OCI-LY7 (cell line): ENCODE measurements around the gene PCP2. TPM values are rescaled to one million over a fixed set of nuclear protein-coding genes. Genes with fewer than 3 reads are reported as not detected.

Experiments used
- BruUV-seq: library from RNA; stranded (reverse); fragments of 400-500 nt; replicated peaks from 2 replicates; lab custom pipeline; 2021; lab: Mats Ljungman, UMichigan
- CTCF ChIA-PET: fragments of 300-600 bp; sonication (Branson Sonifier 250); formaldehyde crosslinking; loops from one replicate; lab custom pipeline; 2022; ENCODE audit warnings: antibody characterized with exemption; ENCODE audit not compliant: unreplicated experiment; lab: Charles Lee
- POLR2A ChIA-PET: fragments of 300-600 bp; sonication (Branson Sonifier 250); formaldehyde crosslinking; loops from one replicate; lab custom pipeline; 2022; ENCODE audit warnings: antibody characterized with exemption; lab: Charles Lee
- DNase-seq: peaks from one replicate; pipeline ENCODE4 v3.0.0-alpha.2; 2015; ENCODE audit warnings: low spot score
- H2AFZ ChIP-seq: fragments of 200-600 bp; sonication (generic), shearing (Covaris generic); 2 replicates; pipeline ENCODE4 v1.6.1; 2014; ENCODE audit warnings: mild to moderate bottlenecking, antibody characterized with exemption, low read length, moderate library complexity
- H3K27ac ChIP-seq: fragments of 200-600 bp; sonication (generic); 2 replicates; pipeline ENCODE4 v1.5.1; 2014; ENCODE audit warnings: mixed run types, low read depth, mild to moderate bottlenecking, moderate library complexity, low read length, inconsistent platforms; ENCODE audit not compliant: poor library complexity, severe bottlenecking
- H3K36me3 ChIP-seq: fragments of 200-600 bp; sonication (generic); 2 replicates; pipeline ENCODE4 v1.6.1; 2014; ENCODE audit warnings: mild to moderate bottlenecking, antibody characterized with exemption, low read length, moderate library complexity, mixed read lengths; ENCODE audit not compliant: insufficient read depth
- H3K4me1 ChIP-seq: fragments of 200-600 bp; sonication (generic); 2 replicates; pipeline ENCODE4 v1.5.1; 2014; ENCODE audit warnings: mild to moderate bottlenecking, low read length; ENCODE audit not compliant: insufficient read depth, poor library complexity, severe bottlenecking
- H3K4me2 ChIP-seq: fragments of 200-600 bp; sonication (generic); 2 replicates; pipeline ENCODE4 v1.6.1; 2014; ENCODE audit warnings: mild to moderate bottlenecking, low read length
- H3K4me3 ChIP-seq: fragments of 200-600 bp; sonication (generic); 2 replicates; pipeline ENCODE4 v1.5.1; 2014; ENCODE audit warnings: mild to moderate bottlenecking, low read depth, low read length; ENCODE audit not compliant: poor library complexity, severe bottlenecking
- H3K79me2 ChIP-seq: fragments of 200-600 bp; sonication (generic); 2 replicates; pipeline ENCODE4 v1.6.1; 2016; ENCODE audit warnings: low read depth, mild to moderate bottlenecking, low read length, moderate library complexity, mixed read lengths; ENCODE audit not compliant: insufficient read depth
- H3K9me2 ChIP-seq: fragments of 200-600 bp; sonication (generic); 2 replicates; pipeline ENCODE4 v1.6.1; 2016; ENCODE audit warnings: mild to moderate bottlenecking, low read length, mixed read lengths; ENCODE audit not compliant: insufficient read depth
- H3K9me3 ChIP-seq: fragments of 200-600 bp; sonication (generic); 2 replicates; pipeline ENCODE4 v1.6.1; 2014; ENCODE audit warnings: mild to moderate bottlenecking, mixed run types, low read length, mixed read lengths
- H4K20me1 ChIP-seq: fragments of 200-600 bp; sonication (generic); 2 replicates; pipeline ENCODE4 v1.6.1; 2014; ENCODE audit warnings: mild to moderate bottlenecking, antibody characterized with exemption, low read length, moderate library complexity, mixed read lengths; ENCODE audit not compliant: insufficient read depth
- EZH2phosphoT487 ChIP-seq: fragments of 200-600 bp; sonication (generic); IDR thresholded peaks from 2 replicates; pipeline ENCODE4 v1.6.1; 2018; ENCODE audit warnings: low read depth, borderline replicate concordance, mild to moderate bottlenecking, mixed run types, antibody characterized with exemption, low read length, moderate library complexity, mixed read lengths
- intact Hi-C: fragments of 100-400 bp; cut with micrococcal nuclease; formaldehyde crosslinking; loops from one replicate; pipeline ENCODE4 v1.10.0; 2022; ENCODE audit not compliant: unreplicated experiment
- total RNA-seq, 2 experiments: library from RNA; depleted of rRNA in 1 of 2; stranded (reverse); fragments of >200 nt in 1 of 2; shearing (Covaris generic) in 1 of 2; gene quantifications; 2 replicates each; pipeline ENCODE4 v1.2.3, GENCODE V29; 2014 to 2022
- TF ChIP-seq, protein P1 (sequence below): fragments of 200-600 bp; sonication (generic); conservative IDR thresholded peaks from 2 replicates; pipeline ENCODE4 v1.5.1; 2014; ENCODE audit warnings: mild to moderate bottlenecking, antibody characterized with exemption, low read length, moderate library complexity, mixed read lengths

PCP2 gene
- total RNA-seq, 2 experiments from 2014 or later = 0.82 to 2.0 TPM

DNA sequence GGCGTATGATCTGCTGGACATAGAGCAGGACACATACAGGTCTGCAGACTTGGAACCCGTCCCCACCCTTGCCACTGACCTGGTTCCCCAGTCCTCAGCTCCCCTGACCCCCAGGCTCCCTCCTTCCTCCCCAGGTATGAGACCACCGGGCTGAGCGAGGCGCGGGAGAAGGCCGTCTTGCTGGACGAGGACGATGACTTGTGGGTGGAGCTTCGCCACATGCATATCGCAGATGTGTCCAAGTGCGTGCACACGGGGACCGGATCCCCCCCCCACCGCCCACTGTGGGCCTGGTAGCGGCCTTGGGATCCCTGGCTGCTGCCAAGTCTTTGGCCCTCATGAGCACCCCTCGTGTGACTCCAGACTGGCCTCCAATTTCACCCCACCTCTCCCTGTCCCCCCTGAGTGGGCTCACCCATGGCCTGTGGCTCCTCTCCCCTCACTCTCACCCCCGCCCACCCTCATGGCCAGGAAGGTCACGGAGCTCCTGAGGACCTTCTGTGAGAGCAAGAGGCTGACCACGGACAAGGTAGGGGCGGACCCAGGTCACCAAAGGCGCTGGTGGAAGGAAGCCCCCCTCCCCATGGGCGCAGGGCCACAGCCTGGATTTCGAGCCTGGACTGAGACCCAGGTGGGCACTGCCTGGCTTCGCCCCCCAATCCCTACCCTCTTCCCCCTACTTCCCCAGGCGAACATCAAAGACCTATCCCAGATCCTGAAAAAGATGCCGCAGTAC is 8.9 kb upstream of the PCP2 start:
- Histone ChIP-seq H3K4me3 (no peak overlapping the region), H3K9me2 (no peaks in the 10 kb centered on the region), H3K4me1 (peaks cover 8% of the 10 kb centered on the region), H3K79me2 (no peaks in the 10 kb centered on the region; the same call in 1 of the 2 replicates), H2AFZ (no peak overlapping the region), H3K4me2 (no peak overlapping the region), H3K27ac (no peak overlapping the region), H3K36me3 (no peaks in the 10 kb centered on the region), H4K20me1 (no peaks in the 10 kb centered on the region), H3K9me3 (no peaks in the 10 kb centered on the region)
- POLR2A ChIA-PET = no interaction called here
- intact Hi-C loops = no loop called here
- CTCF ChIA-PET = interaction anchor here (0.5 kb wide), 1 partner anchor 37 kb away, joined by 3 read pairs; no protein-coding TSS in a partner anchor
- no TSS peak for BruUV-seq
- DNase-seq = no peak
- TF ChIP-seq EZH2phosphoT487 = no peak
- TF ChIP-seq, protein P1, sequence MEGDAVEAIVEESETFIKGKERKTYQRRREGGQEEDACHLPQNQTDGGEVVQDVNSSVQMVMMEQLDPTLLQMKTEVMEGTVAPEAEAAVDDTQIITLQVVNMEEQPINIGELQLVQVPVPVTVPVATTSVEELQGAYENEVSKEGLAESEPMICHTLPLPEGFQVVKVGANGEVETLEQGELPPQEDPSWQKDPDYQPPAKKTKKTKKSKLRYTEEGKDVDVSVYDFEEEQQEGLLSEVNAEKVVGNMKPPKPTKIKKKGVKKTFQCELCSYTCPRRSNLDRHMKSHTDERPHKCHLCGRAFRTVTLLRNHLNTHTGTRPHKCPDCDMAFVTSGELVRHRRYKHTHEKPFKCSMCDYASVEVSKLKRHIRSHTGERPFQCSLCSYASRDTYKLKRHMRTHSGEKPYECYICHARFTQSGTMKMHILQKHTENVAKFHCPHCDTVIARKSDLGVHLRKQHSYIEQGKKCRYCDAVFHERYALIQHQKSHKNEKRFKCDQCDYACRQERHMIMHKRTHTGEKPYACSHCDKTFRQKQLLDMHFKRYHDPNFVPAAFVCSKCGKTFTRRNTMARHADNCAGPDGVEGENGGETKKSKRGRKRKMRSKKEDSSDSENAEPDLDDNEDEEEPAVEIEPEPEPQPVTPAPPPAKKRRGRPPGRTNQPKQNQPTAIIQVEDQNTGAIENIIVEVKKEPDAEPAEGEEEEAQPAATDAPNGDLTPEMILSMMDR = no peak

DNA sequence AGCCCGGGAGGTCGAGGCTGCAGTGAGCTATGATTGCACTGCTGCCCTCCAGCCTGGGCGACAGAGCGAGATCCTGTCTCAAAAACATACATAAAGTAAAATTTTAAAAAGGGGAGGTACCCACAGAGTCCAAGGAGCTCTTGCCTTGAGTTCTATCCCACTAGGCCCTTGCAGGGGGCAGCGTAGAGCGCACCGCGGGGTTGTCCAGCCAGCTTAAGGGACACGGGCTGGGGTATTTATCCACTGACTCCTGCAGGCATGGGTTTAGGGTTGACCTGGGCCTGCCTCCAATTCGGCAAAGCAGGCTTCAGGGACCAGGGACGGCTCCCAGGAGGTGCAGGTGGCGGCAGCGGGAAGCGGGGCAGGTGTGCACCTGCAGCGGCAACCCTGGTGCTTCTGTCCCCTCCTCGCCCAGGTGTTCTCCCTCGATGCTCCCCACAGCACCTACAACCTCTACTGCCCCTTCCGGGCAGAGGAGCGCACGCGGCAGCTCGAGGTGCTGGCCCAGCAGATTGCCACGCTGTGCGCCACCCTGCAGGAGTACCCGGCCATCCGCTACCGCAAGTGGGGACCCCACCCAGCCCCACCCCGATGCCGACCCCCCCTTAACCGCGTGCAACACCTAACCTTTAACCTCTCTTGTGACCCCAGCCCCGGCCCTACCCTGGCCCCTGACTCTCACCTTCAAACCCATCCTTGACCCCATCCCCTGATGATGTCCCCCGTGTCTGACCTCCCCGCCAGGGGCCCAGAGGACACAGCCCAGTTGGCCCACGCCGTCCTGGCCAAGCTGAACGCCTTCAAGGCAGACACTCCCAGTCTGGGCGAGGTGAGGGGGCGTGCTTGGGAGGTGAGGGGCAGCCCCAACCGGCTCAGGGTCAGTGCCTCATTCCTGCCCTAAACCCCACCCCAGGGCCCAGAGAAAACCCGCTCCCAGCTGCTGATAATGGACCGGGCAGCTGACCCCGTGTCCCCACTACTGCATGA is 8.1 kb upstream of the PCP2 start:
- DNase-seq = no peak
- TF ChIP-seq, protein P1 = peak; percentile 39; the same call in 1 of the 2 replicates
- no peak for TF ChIP-seq EZH2phosphoT487
- Histone ChIP-seq H4K20me1 (no peaks in the 10 kb centered on the region), H3K4me3 (no peak overlapping the region), H3K79me2 (no peaks in the 10 kb centered on the region; the same call in 1 of the 2 replicates), H3K4me2 (no peak overlapping the region), H3K36me3 (no peaks in the 10 kb centered on the region), H3K4me1 (peaks cover 10% of the 10 kb centered on the region), H3K9me3 (no peaks in the 10 kb centered on the region), H3K9me2 (no peaks in the 10 kb centered on the region), H2AFZ (no peak overlapping the region), H3K27ac (no peak overlapping the region)
- BruUV-seq = no TSS peak
- intact Hi-C loops = no loop called here
- POLR2A ChIA-PET = no interaction called here
- CTCF ChIA-PET = interaction anchor here (0.5 to 0.7 kb wide), 2 partner anchors 36 kb away, joined by 3 read pairs; no protein-coding TSS in a partner anchor
